ENCODE data around the gene TMUB1. TPM values are rescaled to one million over a fixed set of nuclear protein-coding genes. Genes with fewer than 3 reads are reported as not detected.

The TMUB1 gene, protein sequence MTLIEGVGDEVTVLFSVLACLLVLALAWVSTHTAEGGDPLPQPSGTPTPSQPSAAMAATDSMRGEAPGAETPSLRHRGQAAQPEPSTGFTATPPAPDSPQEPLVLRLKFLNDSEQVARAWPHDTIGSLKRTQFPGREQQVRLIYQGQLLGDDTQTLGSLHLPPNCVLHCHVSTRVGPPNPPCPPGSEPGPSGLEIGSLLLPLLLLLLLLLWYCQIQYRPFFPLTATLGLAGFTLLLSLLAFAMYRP
- 203 TPM for polyA plus RNA-seq (2012; ENCODE audit: insufficient read depth, insufficient read length, low read depth)

DNA sequence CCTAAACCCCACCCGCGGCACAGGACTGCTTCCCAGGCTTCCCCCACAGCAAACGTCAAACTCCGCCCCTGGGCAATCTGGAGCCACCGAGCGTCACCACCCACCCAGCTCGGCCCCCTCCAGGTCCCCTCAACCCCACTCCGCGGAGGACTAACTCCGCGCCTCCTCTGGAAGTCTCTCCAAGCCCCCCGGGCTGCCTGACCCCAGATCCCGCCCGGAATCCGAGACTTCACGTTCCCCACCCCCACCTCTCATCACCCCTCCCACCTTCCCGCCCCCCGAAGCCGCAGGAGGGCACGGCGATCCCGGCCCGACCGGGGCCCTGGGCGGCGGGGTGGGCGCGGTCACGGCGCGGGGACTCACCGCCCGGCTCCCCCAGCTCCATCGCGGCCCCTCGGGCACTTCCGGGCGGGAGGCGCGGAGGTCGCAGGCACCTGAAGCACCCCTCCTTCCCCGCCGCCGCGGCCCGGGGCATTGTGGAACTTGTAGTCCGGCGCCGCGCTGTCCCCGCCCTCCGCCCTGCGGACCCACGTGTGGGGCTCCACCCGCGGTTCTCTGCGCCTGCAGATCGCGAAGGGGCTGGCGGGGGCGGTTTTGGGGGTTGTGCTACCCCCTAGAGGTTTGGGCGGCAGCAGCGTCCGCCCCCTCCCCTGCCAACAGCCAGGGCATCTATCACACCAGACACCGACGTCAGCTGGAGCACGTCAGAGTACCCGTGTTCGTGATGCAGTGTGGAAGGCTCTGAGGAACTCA lies at the start of gene TMUB1:
TSS of gene TMUB1 (minus strand) at position 423 of the 753 bp plus-strand sequence. CDS start 930 bp downstream, outside the sequence.
- H3K27me3 ChIP-seq = no peaks in the 10 kb centered on the region
- peaks cover 34% of the 10 kb centered on the region for H3K4me1 ChIP-seq
- TF ChIP-seq, protein P1, sequence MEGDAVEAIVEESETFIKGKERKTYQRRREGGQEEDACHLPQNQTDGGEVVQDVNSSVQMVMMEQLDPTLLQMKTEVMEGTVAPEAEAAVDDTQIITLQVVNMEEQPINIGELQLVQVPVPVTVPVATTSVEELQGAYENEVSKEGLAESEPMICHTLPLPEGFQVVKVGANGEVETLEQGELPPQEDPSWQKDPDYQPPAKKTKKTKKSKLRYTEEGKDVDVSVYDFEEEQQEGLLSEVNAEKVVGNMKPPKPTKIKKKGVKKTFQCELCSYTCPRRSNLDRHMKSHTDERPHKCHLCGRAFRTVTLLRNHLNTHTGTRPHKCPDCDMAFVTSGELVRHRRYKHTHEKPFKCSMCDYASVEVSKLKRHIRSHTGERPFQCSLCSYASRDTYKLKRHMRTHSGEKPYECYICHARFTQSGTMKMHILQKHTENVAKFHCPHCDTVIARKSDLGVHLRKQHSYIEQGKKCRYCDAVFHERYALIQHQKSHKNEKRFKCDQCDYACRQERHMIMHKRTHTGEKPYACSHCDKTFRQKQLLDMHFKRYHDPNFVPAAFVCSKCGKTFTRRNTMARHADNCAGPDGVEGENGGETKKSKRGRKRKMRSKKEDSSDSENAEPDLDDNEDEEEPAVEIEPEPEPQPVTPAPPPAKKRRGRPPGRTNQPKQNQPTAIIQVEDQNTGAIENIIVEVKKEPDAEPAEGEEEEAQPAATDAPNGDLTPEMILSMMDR (IDR thresholded peaks at IDR 0.05; ENCODE audit: low read depth, low read length) = no peak
- H3K9me3 ChIP-seq = no peaks in the 10 kb centered on the region
- DNase-seq = peak; percentile 86
- peaks cover 6% of the 10 kb centered on the region for H3K36me3 ChIP-seq
- H3K4me3 ChIP-seq (ENCODE audit: low read depth, low read length) = peak within 1 kb of the TSS; percentile 92

DNA sequence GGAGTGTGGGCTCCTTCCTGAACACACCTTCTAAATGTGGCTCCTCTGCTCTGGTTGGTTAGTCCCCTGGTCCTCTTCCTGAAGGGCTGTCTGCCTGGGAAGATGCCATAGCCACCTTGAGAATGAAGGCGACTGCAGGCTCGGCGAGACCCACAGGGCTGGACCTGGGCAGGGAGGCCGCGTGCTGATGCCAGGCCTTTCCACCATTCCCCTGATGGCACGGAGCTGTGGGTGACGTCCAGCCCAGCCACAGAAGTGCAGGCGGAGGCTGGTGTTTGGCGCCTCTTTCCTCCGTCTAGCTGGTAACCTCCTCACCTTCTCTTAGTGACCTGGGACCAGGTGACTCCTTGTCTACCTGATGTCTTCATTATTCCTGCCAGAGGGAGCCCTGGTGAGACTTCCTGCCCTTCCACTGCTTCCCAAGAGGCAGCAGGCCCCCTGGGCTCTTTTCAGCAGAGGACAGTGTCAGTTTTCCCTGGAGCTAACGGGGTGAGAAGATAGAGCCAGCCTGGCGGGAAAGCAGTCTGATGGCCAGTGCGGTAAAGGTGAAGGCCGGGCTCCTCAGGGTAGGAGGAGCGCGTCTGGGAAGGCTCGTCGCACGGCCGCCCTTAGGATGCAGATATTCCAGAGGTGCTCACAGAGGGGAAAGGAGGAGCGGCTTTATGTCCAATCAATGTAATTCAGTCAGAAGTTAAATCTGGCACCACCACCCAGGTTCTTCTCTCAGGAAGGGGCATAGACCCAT lies 49.3 kb upstream of the TMUB1 start:
- TF ChIP-seq, protein P1 (IDR thresholded peaks at IDR 0.05; ENCODE audit: low read depth, low read length) = no peak
- Histone ChIP-seq H3K4me3 (ENCODE audit: low read depth, low read length) (no peak overlapping the region), H3K4me1 (peaks cover 4% of the 10 kb centered on the region), H3K9me3 (no peaks in the 10 kb centered on the region), H3K36me3 (peaks cover 90% of the 10 kb centered on the region), H3K27me3 (no peaks in the 10 kb centered on the region)
- DNase-seq = no peak

DNA sequence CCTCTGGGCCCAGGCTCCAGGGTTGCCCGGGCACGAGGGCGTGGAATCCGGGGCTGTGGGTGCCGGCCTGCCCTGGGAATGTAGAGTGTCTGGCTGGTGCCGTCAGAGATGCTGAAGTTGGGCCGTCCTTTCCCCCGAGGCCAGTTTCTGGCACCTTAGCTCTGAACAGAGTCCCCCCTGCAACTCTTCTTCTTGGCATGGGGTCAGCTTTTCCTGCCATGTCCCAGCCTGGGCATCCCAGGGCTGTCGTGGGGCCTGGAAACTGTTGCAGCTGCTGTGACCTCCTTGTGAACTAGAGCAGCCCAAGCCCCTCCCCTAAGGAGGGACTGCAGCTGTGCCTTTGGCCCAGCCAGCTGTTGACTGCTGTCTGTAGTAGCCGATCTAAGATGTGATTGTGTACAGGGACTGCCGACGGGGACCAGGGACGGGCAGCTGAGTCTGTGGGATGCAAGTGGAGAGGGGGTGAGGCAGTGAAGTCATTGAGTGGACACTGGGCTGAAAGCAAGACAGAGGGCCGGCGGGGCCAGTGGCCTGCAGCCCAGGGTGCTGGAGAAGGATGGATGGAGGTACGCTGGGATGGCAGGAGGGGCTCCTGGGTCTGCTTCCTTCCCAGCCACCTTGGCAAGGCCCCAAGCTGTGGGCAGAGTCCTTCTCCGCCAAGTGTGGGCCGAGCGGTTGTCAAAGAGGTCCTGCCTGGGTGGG lies 48.5 kb upstream of the TMUB1 start:
- peaks cover 4% of the 10 kb centered on the region for H3K4me1 ChIP-seq
- H3K27me3 ChIP-seq = no peaks in the 10 kb centered on the region
- H3K9me3 ChIP-seq = no peaks in the 10 kb centered on the region
- no peak overlapping the region for H3K4me3 ChIP-seq (ENCODE audit: low read depth, low read length)
- DNase-seq = no peak
- TF ChIP-seq, protein P1 (IDR thresholded peaks at IDR 0.05; ENCODE audit: low read depth, low read length) = no peak
- H3K36me3 ChIP-seq = peaks cover 88% of the 10 kb centered on the region

DNA sequence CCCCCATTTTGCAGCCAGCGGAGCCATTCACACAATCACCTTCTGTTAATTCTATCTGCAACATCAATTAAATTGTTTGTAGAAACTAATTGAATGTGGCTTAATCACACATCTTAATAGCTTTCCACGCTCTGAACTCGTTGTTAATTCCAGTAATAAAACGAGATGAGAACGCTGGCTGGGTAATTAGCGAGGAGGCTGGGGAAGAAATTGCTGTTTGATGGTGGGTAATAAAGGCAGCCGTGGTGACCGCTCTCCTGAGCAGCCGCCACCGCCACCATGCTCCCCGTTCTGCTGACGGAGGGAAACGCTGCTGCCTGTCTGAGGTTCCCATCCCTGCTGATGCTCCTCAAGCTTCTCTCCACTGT lies 47.9 kb upstream of the TMUB1 start:
- no peaks in the 10 kb centered on the region for H3K27me3 ChIP-seq
- H3K4me3 ChIP-seq (ENCODE audit: low read depth, low read length) = no peak overlapping the region
- TF ChIP-seq, protein P1 (IDR thresholded peaks at IDR 0.05; ENCODE audit: low read depth, low read length) = no peak
- H3K9me3 ChIP-seq = no peaks in the 10 kb centered on the region
- peaks cover 86% of the 10 kb centered on the region for H3K36me3 ChIP-seq
- DNase-seq = no peak
- peaks cover 4% of the 10 kb centered on the region for H3K4me1 ChIP-seq

DNA sequence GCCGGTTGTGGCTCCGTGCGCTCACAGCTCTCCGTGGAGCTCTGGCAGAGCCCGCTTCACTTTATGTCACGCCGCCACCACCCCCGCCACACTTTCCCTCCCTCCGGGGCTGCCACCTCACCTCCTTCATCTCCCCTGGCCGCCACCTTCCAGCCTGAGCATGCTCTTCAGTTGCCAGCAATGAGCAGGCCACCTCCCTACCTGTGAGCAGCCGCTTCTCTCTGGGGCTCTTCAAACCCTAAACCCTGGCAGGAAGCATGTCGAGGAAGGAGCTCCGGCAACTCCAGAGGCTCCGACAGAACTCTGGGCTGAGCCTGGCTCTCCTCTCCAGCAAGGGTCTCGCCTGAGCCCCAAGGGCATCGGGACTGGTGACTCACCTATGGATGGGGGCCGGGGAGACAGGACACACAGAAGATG lies 47.5 kb upstream of the TMUB1 start:
- Histone ChIP-seq H3K4me3 (ENCODE audit: low read depth, low read length) (no peak overlapping the region), H3K4me1 (peaks cover 4% of the 10 kb centered on the region), H3K27me3 (no peaks in the 10 kb centered on the region), H3K9me3 (no peaks in the 10 kb centered on the region), H3K36me3 (peaks cover 81% of the 10 kb centered on the region)
- TF ChIP-seq, protein P1 (IDR thresholded peaks at IDR 0.05; ENCODE audit: low read depth, low read length) = no peak
- no peak for DNase-seq
